ENCODE data around the gene SNRPA.
"Not testable (repeated sequence)": the region's sequence is repeated elsewhere in the genome, so short reads cannot be mapped to it uniquely, and the experiment has no call there.

Gene SNRPA

DNA sequence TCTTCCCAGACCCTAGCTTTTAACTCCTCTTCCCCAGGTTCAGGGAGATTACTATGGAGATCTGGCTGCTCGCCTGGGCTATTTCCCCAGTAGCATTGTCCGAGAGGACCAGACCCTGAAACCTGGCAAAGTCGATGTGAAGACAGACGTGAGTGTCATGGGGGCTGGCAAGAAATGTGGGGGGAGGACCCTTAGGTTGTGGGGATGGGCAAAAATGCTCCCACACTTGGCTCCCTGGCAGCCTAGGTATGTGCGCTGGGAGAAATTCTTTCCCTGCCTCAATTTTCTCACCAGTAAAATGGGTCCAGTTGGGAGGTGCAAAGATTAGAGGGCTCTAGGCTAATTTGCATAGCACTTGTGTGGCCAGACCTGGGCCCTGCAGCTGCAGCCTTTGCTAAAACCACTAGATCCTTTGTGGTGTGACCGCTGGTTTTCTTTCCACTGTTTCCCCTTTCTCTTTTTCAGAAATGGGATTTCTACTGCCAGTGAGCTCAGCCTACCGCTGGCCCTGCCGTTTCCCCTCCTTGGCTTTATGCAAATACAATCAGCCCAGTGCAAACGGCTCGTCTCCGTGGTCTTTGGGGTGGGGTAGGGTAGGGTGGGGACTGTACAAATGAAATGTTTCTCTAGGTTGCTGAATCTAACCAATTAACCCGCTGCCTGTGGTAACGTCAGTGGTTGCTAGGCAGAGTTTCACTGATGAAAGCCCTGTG, 26.1 kb downstream of the SNRPA start:
- peak overlapping the region; percentile 86 to 95 (median 91) for H3K9ac ChIP-seq
- H3K4me2 ChIP-seq = peak overlapping the region; percentile 87 to 99 (median 95)
- H4K20me1 ChIP-seq = peaks cover 0 to 13% (median 7%) of the 10 kb centered on the region in 11 experiments; a peak in 8 of 22 replicates
- H3K27me3 ChIP-seq = no peaks in the 10 kb centered on the region
- 0 out of 22 replicates have a peak, but pooled peaks cover 0 to under 1% (median 0%) of the 10 kb centered on the region in 11 experiments for H3K9me3 ChIP-seq (replicated peaks in 1 of 11)
- peaks cover 0 to 13% (median 3%) of the 10 kb centered on the region in 11 experiments; a peak in 11 of 22 replicates for H3K36me3 ChIP-seq
- peak overlapping the region; percentile 92 to 100 (median 98) for H3K27ac ChIP-seq
- TF ChIP-seq Cebpa-rat (IDR thresholded peaks at IDR 0.05) = no peak
- H3K4me1 ChIP-seq = peaks cover 46 to 67% (median 51%) of the 10 kb centered on the region in 10 experiments
- peak overlapping the region; percentile 61 to 75 (median 66) for H3K4me3 ChIP-seq

DNA sequence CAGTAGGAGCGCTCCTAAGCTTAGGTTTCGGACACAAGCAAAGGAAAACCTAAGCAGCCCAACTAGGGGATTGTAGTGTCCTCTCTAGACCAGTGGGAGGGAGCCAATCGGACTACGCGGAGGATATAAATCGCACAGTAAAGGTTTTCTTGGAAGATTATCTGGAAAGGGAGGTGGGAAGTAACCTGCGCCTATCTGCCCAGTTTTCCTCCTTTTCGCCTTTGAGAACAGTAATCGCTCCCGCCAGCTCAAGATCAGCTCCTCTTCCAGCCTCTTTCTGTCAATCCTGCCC, 26.6 kb downstream of the SNRPA start:
- H3K27ac ChIP-seq = peak overlapping the region; percentile 92 to 100 (median 98)
- no peak for TF ChIP-seq Cebpa-rat (IDR thresholded peaks at IDR 0.05)
- H3K27me3 ChIP-seq = no peaks in the 10 kb centered on the region
- peaks cover 0 to 18% (median 6%) of the 10 kb centered on the region in 11 experiments; a peak in 8 of 22 replicates for H3K36me3 ChIP-seq
- H3K4me1 ChIP-seq = peaks cover 46 to 67% (median 51%) of the 10 kb centered on the region in 10 experiments
- peak overlapping the region; percentile 87 to 99 (median 95) for H3K4me2 ChIP-seq
- peak overlapping the region; percentile 61 to 75 (median 66) for H3K4me3 ChIP-seq
- peak overlapping the region; percentile 86 to 95 (median 91) for H3K9ac ChIP-seq
- H3K9me3 ChIP-seq (replicated peaks in 1 of 11) = no peaks in the 10 kb centered on the region
- peaks cover 0 to 13% (median 7%) of the 10 kb centered on the region in 11 experiments; a peak in 8 of 22 replicates for H4K20me1 ChIP-seq

DNA sequence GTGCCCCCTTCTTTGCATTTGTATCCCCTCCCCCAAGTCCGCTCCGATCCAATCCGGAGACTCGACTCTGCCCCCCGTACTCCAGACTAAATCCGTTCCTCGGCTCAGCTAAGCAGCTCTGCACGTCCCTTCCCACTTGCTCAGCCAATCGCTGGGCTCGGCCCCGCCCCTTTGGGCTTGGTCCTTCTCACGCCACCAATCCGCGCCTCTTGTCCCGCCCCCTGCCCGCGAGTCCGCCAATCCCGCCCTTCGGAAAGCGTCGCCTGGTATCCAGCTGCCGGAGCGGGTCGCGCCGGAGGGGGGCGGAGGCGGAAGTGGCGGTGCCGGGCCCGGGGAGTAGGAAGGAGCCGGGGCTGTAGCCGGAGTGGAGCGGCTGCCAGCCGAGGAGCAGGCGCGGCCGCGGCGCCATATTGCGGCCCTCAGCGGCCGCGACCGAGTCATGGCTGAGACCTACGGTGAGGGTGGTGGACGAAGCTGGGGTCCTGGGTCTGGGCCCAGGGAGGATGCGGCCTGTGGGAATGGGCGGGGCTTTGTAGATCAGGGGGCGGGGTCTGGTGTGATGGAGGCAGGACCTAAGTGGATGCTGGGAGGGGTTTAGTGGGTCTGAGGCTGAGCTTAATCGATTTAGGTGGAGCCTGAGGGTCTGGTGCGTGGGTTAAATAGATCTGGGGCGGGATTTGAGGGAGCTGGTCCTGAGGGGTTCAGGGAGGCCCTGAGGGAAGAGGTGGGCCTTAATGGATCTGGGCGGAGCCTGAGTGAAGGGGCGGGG, 27.1 kb downstream of the SNRPA start, which contains the start of gene RAB4B:
RAB4B (plus strand) TSS at position 311 of the 769 bp plus-strand sequence; CDS start at position 440, 129 bp downstream.
- Histone ChIP-seq H3K27me3 (no peaks in the 10 kb centered on the region), H3K4me1 (peaks cover 46 to 67% (median 51%) of the 10 kb centered on the region in 10 experiments), H3K36me3 (peaks cover 0 to 24% (median 6%) of the 10 kb centered on the region in 11 experiments; a peak in 8 of 22 replicates), H3K9ac (peak within 1 kb of the TSS; percentile 86 to 95 (median 91)), H4K20me1 (peaks cover 0 to 13% (median 7%) of the 10 kb centered on the region in 11 experiments; a peak in 8 of 22 replicates), H3K9me3 (replicated peaks in 1 of 11) (no peaks in the 10 kb centered on the region), H3K27ac (peak within 1 kb of the TSS; percentile 92 to 100 (median 98)), H3K4me3 (peak within 1 kb of the TSS; percentile 61 to 75 (median 66)), H3K4me2 (peak within 1 kb of the TSS; percentile 87 to 99 (median 95))
- no peak for TF ChIP-seq Cebpa-rat (IDR thresholded peaks at IDR 0.05)

DNA sequence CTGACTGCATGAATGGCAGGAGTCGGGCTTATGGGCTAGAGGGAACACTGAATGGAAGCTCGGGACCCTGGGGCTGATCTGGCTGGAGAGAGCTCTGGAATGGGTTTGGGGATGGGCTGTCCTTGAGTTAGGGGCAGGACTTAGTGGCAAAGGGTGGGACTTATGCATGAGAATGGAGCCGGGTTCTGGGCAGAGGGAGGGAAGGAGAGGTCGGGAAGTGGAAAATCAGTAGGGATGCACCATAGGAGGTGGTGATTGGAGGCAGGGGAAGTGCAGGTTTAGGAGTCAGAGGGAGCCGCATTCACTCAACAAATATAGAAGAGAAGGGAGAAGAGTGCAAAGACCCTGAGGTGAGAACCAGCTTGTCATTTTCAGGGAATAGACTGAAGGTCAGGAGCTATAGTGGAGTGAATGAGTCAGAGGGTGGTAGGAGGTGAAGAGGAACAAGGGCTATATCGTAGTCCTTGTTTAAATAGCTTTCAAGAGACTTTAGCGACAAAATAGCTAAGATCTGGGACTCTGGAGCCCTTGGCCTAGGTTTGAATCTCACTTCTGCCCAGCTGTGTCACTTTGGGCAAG, 27.8 kb downstream of the SNRPA start:
- Histone ChIP-seq H3K9me3 (replicated peaks in 1 of 11) (no peaks in the 10 kb centered on the region), H3K9ac (peak overlapping the region; percentile 85 to 95 (median 91)), H3K36me3 (peaks cover 0 to 30% (median 6%) of the 10 kb centered on the region in 11 experiments; a peak in 9 of 22 replicates), H3K27ac (peak overlapping the region; percentile 82 to 100 (median 98)), H3K4me1 (peaks cover 46 to 62% (median 51%) of the 10 kb centered on the region in 10 experiments), H4K20me1 (peaks cover 0 to 13% (median 7%) of the 10 kb centered on the region in 11 experiments; a peak in 8 of 22 replicates), H3K4me2 (peak overlapping the region; percentile 73 to 97 (median 94)), H3K4me3 (peak overlapping the region; percentile 61 to 75 (median 66)), H3K27me3 (no peaks in the 10 kb centered on the region)
- TF ChIP-seq Cebpa-rat (IDR thresholded peaks at IDR 0.05) = no peak

DNA sequence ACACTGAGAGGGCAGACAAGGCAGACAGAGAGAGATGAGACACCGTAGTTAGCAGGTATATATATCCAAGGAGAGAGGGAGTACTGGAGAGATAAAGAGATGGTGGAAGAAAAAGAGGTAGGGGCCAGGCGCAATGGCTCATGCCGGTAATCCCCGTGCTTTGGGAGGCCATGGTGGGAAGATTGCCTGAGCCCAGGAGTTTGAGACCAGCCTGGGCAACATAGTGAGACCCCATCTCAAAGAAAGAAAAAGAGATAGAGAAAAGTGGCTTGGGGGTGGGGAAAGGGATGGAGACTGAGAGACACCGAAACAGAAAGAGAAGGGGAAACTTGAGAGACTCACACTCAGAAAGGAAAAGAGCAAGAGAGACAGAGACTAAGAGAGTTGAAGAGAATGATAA, 29.6 kb downstream of the SNRPA start:
- H4K20me1 ChIP-seq = peaks cover 0 to 10% (median 5%) of the 10 kb centered on the region in 11 experiments; a peak in 8 of 22 replicates
- no peak overlapping the region for H3K4me3 ChIP-seq
- peaks cover 31 to 44% (median 35%) of the 10 kb centered on the region in 10 experiments for H3K4me1 ChIP-seq
- H3K27ac ChIP-seq = no peak overlapping the region
- no peak overlapping the region for H3K9ac ChIP-seq
- TF ChIP-seq Cebpa-rat (IDR thresholded peaks at IDR 0.05) = no peak
- peaks cover 0 to 48% (median 6%) of the 10 kb centered on the region in 11 experiments; a peak in 10 of 22 replicates for H3K36me3 ChIP-seq
- H3K4me2 ChIP-seq = 0 out of 22 replicates have a peak overlapping the region, but pooled peaks of 1 of the 11 experiments have one; percentile 89
- H3K9me3 ChIP-seq (replicated peaks in 1 of 11) = no peaks in the 10 kb centered on the region
- H3K27me3 ChIP-seq = no peaks in the 10 kb centered on the region

DNA sequence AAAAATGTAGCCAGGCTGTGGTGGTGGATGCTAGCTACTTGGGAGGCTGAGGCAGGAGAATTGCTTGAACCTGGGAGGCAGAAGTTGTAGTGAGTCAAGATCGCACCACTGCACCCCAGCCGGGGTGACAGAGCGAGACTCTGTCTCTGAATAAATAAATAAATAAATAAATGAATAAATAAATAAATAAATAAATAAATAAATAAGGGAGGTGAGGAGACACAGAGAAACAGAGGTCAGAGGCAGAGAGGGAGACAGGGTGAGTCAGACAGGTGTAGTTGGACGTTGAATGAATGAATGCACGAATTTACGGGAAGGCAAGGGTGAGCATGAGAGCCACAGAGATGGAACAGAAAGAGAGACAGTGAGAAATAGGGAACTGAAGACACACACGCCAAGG, 30.1 kb downstream of the SNRPA start:
- TF ChIP-seq Cebpa-rat (IDR thresholded peaks at IDR 0.05) = no peak
- H3K27me3 ChIP-seq = no peaks in the 10 kb centered on the region

DNA sequence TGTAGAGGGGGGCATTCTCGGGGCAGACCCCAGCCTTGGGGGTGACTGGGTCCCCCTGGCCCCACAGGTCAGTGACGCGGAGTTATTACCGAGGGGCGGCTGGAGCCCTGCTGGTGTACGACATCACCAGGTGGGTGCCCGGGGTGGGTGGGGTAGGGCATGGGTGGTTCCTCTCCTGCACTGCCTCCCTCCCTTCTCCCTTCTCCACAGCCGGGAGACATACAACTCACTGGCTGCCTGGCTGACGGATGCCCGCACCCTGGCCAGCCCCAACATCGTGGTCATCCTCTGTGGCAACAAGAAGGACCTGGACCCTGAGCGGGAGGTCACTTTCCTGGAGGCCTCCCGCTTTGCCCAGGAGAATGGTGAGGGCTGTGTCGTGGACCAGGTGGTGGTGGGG, 32.7 kb downstream of the SNRPA start:
- no peak for TF ChIP-seq Cebpa-rat (IDR thresholded peaks at IDR 0.05)
- Histone ChIP-seq H4K20me1 (peaks cover 0 to 3% (median 0%) of the 10 kb centered on the region in 11 experiments; a peak in 1 of 22 replicates), H3K4me1 (peaks cover 15 to 30% (median 22%) of the 10 kb centered on the region in 10 experiments), H3K4me2 (no peak overlapping the region), H3K4me3 (no peak overlapping the region), H3K9me3 (replicated peaks in 1 of 11) (no peaks in the 10 kb centered on the region), H3K27ac (no peak overlapping the region), H3K36me3 (peaks cover 0 to 74% (median 10%) of the 10 kb centered on the region in 11 experiments; a peak in 11 of 22 replicates), H3K27me3 (no peaks in the 10 kb centered on the region), H3K9ac (no peak overlapping the region)

More for the DNA sequence above, 30.1 kb downstream of the SNRPA start:
- H3K27ac ChIP-seq = no peak overlapping the region
- no peak overlapping the region for H3K9ac ChIP-seq
- H3K9me3 ChIP-seq (replicated peaks in 1 of 11) = no peaks in the 10 kb centered on the region
- peaks cover 0 to 10% (median 4%) of the 10 kb centered on the region in 11 experiments; a peak in 8 of 22 replicates for H4K20me1 ChIP-seq
- peaks cover 0 to 49% (median 6%) of the 10 kb centered on the region in 11 experiments; a peak in 10 of 22 replicates for H3K36me3 ChIP-seq
- peaks cover 26 to 39% (median 29%) of the 10 kb centered on the region in 10 experiments for H3K4me1 ChIP-seq
- H3K4me2 ChIP-seq = peak overlapping the region in 1 of 11 experiments; percentile 40; a peak in 1 of 22 replicates
- no peak overlapping the region for H3K4me3 ChIP-seq

DNA sequence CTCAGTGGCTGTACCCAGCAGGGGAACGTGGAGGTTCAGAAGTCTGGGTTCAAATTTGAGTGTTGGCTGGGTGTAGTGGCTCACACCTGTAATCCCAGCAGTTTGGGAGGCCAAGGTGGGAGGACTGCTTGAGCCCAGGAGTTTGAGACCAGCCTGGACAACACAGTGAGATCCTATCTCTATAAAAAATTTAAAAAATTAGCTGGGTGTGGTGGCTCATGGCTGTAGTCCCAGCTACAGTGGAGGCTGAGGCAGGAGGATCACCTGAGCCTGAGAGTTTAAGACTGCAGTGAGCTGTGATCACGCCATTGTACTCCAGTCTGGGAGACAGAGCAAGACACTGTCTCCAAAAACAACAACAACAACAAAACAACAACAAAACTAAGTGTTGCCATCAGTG, 33.1 kb downstream of the SNRPA start:
- H3K9me3 ChIP-seq (replicated peaks in 1 of 11); H4K20me1 ChIP-seq; H3K4me3 ChIP-seq; H3K27ac ChIP-seq; H3K4me2 ChIP-seq; H3K9ac ChIP-seq; H3K27me3 ChIP-seq: not testable (repeated sequence)
- Histone ChIP-seq H3K36me3 (peaks cover 0 to 79% (median 10%) of the 10 kb centered on the region in 11 experiments; a peak in 11 of 22 replicates), H3K4me1 (peaks cover 10 to 25% (median 17%) of the 10 kb centered on the region in 10 experiments)

All from BLaER1 treated with 17β-estradiol and CSF1 and Interleukin-3, amounts not matched to agents 10 nM and 100 nM (cell line).